IMR-90 (cell line): ENCODE data around the gene SERPINB5.

ENCODE experiments used
- POLR2A ChIP-seq: IDR thresholded peaks from 2 replicates; pipeline ENCODE4 v1.6.1; 2012; ENCODE audit warnings: mild to moderate bottlenecking, low read depth, low read length
- TF ChIP-seq, protein P1 (sequence below): conservative IDR thresholded peaks from 2 replicates; pipeline ENCODE4 v1.5.1; 2012; ENCODE audit warnings: mild to moderate bottlenecking, low read depth, low read length, improper control_type of control experiment

DNA sequence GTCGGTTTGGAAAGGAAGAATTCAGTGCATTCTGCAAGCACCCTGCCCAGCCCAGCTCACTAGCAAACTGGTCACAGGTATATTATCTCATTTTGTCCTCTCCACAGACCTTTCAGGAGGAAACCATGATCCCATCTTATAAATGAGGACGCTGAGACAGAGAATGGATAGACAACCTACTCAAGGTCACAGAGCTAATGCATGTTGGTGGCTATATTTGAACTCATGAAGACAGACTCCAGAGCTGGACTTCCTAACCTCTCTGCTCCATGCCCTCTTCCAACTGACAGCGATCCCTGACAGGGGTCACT, 29.5 kb downstream of the SERPINB5 start:
- TF ChIP-seq POLR2A, result no peak
- TF ChIP-seq, protein P1, sequence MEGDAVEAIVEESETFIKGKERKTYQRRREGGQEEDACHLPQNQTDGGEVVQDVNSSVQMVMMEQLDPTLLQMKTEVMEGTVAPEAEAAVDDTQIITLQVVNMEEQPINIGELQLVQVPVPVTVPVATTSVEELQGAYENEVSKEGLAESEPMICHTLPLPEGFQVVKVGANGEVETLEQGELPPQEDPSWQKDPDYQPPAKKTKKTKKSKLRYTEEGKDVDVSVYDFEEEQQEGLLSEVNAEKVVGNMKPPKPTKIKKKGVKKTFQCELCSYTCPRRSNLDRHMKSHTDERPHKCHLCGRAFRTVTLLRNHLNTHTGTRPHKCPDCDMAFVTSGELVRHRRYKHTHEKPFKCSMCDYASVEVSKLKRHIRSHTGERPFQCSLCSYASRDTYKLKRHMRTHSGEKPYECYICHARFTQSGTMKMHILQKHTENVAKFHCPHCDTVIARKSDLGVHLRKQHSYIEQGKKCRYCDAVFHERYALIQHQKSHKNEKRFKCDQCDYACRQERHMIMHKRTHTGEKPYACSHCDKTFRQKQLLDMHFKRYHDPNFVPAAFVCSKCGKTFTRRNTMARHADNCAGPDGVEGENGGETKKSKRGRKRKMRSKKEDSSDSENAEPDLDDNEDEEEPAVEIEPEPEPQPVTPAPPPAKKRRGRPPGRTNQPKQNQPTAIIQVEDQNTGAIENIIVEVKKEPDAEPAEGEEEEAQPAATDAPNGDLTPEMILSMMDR, result no peak
